ENCODE data around the gene ZBTB42.

ZBTB42 gene

GRCh38 chr14:104816616-104816884, 15.6 kb downstream of the ZBTB42 start:
- H3K9ac ChIP-seq (ENCODE audit: insufficient read length): peak overlapping the region; percentile 95
- peak overlapping the region; percentile 80 for H3K27ac ChIP-seq
- no peaks in the 10 kb centered on the region for H3K9me3 ChIP-seq (ENCODE audit: low read depth, low read length)
- no peak for TF ChIP-seq POLR2AphosphoS5 (IDR thresholded peaks at IDR 0.05; ENCODE audit: borderline replicate concordance, low read depth, low read length)
- TF ChIP-seq FOXP2 (optimal IDR thresholded peaks at IDR 0.05; ENCODE audit: control extremely low read depth, extremely low read length, insufficient read depth): no peak
- TF ChIP-seq EZH2 (IDR thresholded peaks at IDR 0.05): no peak
- DNase-seq (ENCODE audit: low read depth, low spot score): no peak
- peak overlapping the region; percentile 89 for H3K4me3 ChIP-seq
- H3K36me3 ChIP-seq (ENCODE audit: insufficient read depth, low read length): peaks cover 4% of the 10 kb centered on the region; the same call in 1 of the 2 replicates

GRCh38 chr14:104817930-104818713, 17.2 kb downstream of the ZBTB42 start:
- no peak for TF ChIP-seq POLR2AphosphoS5 (IDR thresholded peaks at IDR 0.05; ENCODE audit: borderline replicate concordance, low read depth, low read length)
- H3K36me3 ChIP-seq (ENCODE audit: insufficient read depth, low read length): peaks cover 4% of the 10 kb centered on the region; the same call in 1 of the 2 replicates
- no peak overlapping the region for H3K9ac ChIP-seq (ENCODE audit: insufficient read length)
- no peak for DNase-seq (ENCODE audit: low read depth, low spot score)
- H3K27ac ChIP-seq: no peak overlapping the region
- H3K4me3 ChIP-seq: no peak overlapping the region
- no peaks in the 10 kb centered on the region for H3K9me3 ChIP-seq (ENCODE audit: low read depth, low read length)

GRCh38 chr14:104818714-104819161, 17.8 kb downstream of the ZBTB42 start:
- no peak for TF ChIP-seq EZH2 (IDR thresholded peaks at IDR 0.05)
- Histone ChIP-seq H3K9ac (ENCODE audit: insufficient read length) (no peak overlapping the region), H3K27ac (no peak overlapping the region), H3K4me3 (no peak overlapping the region), H3K9me3 (ENCODE audit: low read depth, low read length) (no peaks in the 10 kb centered on the region), H3K36me3 (ENCODE audit: insufficient read depth, low read length) (peaks cover 4% of the 10 kb centered on the region; the same call in 1 of the 2 replicates)
- DNase-seq (ENCODE audit: low read depth, low spot score): no peak

GRCh38 chr14:104819361-104819781, 18.5 kb downstream of the ZBTB42 start:
- H3K27ac ChIP-seq: no peak overlapping the region
- TF ChIP-seq FOXP2 (optimal IDR thresholded peaks at IDR 0.05; ENCODE audit: control extremely low read depth, extremely low read length, insufficient read depth): no peak
- no peak for TF ChIP-seq EZH2 (IDR thresholded peaks at IDR 0.05)
- no peak for TF ChIP-seq POLR2AphosphoS5 (IDR thresholded peaks at IDR 0.05; ENCODE audit: borderline replicate concordance, low read depth, low read length)
- H3K36me3 ChIP-seq (ENCODE audit: insufficient read depth, low read length): peaks cover 4% of the 10 kb centered on the region; the same call in 1 of the 2 replicates
- no peak overlapping the region for H3K9ac ChIP-seq (ENCODE audit: insufficient read length)
- no peak for DNase-seq (ENCODE audit: low read depth, low spot score)
- no peaks in the 10 kb centered on the region for H3K9me3 ChIP-seq (ENCODE audit: low read depth, low read length)
- no peak overlapping the region for H3K4me3 ChIP-seq

- H3K9ac ChIP-seq (ENCODE audit: insufficient read length): no peak overlapping the region
- DNase-seq (ENCODE audit: low read depth, low spot score): no peak
Observed at GRCh38 chr14:104820669-104821228, 19.8 kb downstream of the ZBTB42 start.

GRCh38 chr14:104821229-104821945, 20.5 kb downstream of the ZBTB42 start:
- peaks cover 4% of the 10 kb centered on the region; the same call in 1 of the 2 replicates for H3K36me3 ChIP-seq (ENCODE audit: insufficient read depth, low read length)
- no peaks in the 10 kb centered on the region for H3K9me3 ChIP-seq (ENCODE audit: low read depth, low read length)
- TF ChIP-seq POLR2AphosphoS5 (IDR thresholded peaks at IDR 0.05; ENCODE audit: borderline replicate concordance, low read depth, low read length): no peak
- TF ChIP-seq FOXP2 (optimal IDR thresholded peaks at IDR 0.05; ENCODE audit: control extremely low read depth, extremely low read length, insufficient read depth): no peak
- TF ChIP-seq EZH2 (IDR thresholded peaks at IDR 0.05): no peak
- no peak overlapping the region for H3K9ac ChIP-seq (ENCODE audit: insufficient read length)
- no peak overlapping the region for H3K27ac ChIP-seq
- DNase-seq (ENCODE audit: low read depth, low spot score): no peak
- H3K4me3 ChIP-seq: no peak overlapping the region

More at GRCh38 chr14:104820669-104821228, 19.8 kb downstream of the ZBTB42 start:
- Histone ChIP-seq H3K4me3 (no peak overlapping the region), H3K9me3 (ENCODE audit: low read depth, low read length) (no peaks in the 10 kb centered on the region), H3K36me3 (ENCODE audit: insufficient read depth, low read length) (peaks cover 4% of the 10 kb centered on the region; the same call in 1 of the 2 replicates), H3K27ac (no peak overlapping the region)
- no peak for TF ChIP-seq FOXP2 (optimal IDR thresholded peaks at IDR 0.05; ENCODE audit: control extremely low read depth, extremely low read length, insufficient read depth)
- no peak for TF ChIP-seq EZH2 (IDR thresholded peaks at IDR 0.05)
- no peak for TF ChIP-seq POLR2AphosphoS5 (IDR thresholded peaks at IDR 0.05; ENCODE audit: borderline replicate concordance, low read depth, low read length)

- TF ChIP-seq FOXP2 (optimal IDR thresholded peaks at IDR 0.05; ENCODE audit: control extremely low read depth, extremely low read length, insufficient read depth) (no peak), POLR2AphosphoS5 (IDR thresholded peaks at IDR 0.05; ENCODE audit: borderline replicate concordance, low read depth, low read length) (no peak), EZH2 (IDR thresholded peaks at IDR 0.05) (no peak)
- H3K9me3 ChIP-seq (ENCODE audit: low read depth, low read length): no peaks in the 10 kb centered on the region
- DNase-seq (ENCODE audit: low read depth, low spot score): no peak
- no peak overlapping the region for H3K4me3 ChIP-seq
- H3K36me3 ChIP-seq (ENCODE audit: insufficient read depth, low read length): peaks cover 4% of the 10 kb centered on the region; the same call in 1 of the 2 replicates
- H3K27ac ChIP-seq: no peak overlapping the region
- no peak overlapping the region for H3K9ac ChIP-seq (ENCODE audit: insufficient read length)
Observed at GRCh38 chr14:104821971-104822608, 21.2 kb downstream of the ZBTB42 start.

All from SK-N-MC (cell line).